ENCODE results near the gene DDX43. TPM values are rescaled to one million over a fixed set of nuclear protein-coding genes. Genes with fewer than 3 reads are reported as not detected.
"Not testable (repeated sequence)": the region's sequence is repeated elsewhere in the genome, so short reads cannot be mapped to it uniquely, and the experiment has no call there.

Gene DDX43
- total and polyA plus RNA-seq, 9 donors: 0.83 to 3.6 (median 1.3) TPM

DNA sequence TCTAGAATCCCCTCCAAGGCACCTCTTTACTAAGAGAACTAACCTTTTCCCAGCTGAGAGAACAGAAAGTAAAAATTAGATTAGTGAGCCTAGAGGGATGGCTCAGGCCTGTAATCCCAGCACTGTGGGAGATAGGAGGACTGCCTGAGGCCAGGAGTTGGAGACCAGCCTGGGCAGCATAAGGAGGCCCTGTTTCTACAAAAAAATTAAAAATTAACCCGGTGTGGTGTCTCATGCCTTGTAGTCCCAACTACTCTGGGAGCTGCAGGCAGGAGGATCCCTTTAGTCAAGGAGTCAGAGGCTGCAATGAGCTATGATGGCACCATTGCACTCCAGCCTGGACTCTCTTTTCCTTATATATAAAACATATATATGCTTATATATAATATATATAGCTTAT is 19.4 kb upstream of the DDX43 start:
- Histone ChIP-seq H3K27ac (no peak overlapping the region), H3K27me3 (no peaks in the 10 kb centered on the region), H3K4me3 (no peak overlapping the region), H3K4me1 (ENCODE audit: insufficient read depth) (no peaks in the 10 kb centered on the region), H3K36me3 (no peaks in the 10 kb centered on the region), H3K9me3 (peaks cover 0 to 3% of the 10 kb centered on the region in 2 donors)
- intact Hi-C loops (cut with DNase I): no loop called here
- no peak for TF ChIP-seq POLR2A (IDR thresholded peaks at IDR 0.05)
- no peak for TF ChIP-seq EP300 (IDR thresholded peaks at IDR 0.05)
- TF ChIP-seq CTCF (IDR thresholded peaks at IDR 0.05): no peak
- no peak for DNase-seq
- WGBS, 3 donors: 64 to 81% (median 72%) methylated on average over 1 of the region's 1 CpG

DNA sequence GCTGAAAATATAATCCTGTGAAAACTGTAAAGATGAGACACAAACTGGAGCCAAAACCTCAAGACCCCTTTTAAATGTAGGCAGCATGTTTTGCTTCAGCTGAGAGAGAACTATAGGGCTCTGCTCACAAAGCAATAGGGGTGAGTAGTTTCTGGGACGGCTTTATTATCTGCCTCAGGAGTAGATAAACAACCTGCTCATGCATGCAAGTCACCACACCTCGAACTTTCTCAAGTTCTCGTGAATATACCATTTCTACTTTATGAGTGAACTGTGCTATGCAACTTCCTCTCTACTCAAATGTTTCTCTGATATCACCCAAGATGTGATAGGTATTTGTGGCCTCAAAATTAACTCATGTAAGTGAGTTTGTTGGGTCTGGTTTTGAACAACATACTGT is 17.4 kb upstream of the DDX43 start:
- H3K4me3 ChIP-seq: no peak overlapping the region
- H3K4me1 ChIP-seq (ENCODE audit: insufficient read depth): no peaks in the 10 kb centered on the region
- H3K9me3 ChIP-seq: no peaks in the 10 kb centered on the region
- intact Hi-C loops (cut with DNase I): no loop called here
- H3K36me3 ChIP-seq: no peaks in the 10 kb centered on the region
- 50 to 59% (median 57%) methylated on average over 3 of the region's 3 CpGs for WGBS, 3 donors
- no peaks in the 10 kb centered on the region for H3K27me3 ChIP-seq
- no peak for DNase-seq
- H3K27ac ChIP-seq: no peak overlapping the region
- no peak for TF ChIP-seq POLR2A (IDR thresholded peaks at IDR 0.05)
- TF ChIP-seq CTCF (IDR thresholded peaks at IDR 0.05): no peak
- TF ChIP-seq EP300 (IDR thresholded peaks at IDR 0.05): no peak

GRCh38 chr6:73381531-73381930 is 13.1 kb upstream of the DDX43 start:
- not testable (repeated sequence) for H3K27ac ChIP-seq

DNA sequence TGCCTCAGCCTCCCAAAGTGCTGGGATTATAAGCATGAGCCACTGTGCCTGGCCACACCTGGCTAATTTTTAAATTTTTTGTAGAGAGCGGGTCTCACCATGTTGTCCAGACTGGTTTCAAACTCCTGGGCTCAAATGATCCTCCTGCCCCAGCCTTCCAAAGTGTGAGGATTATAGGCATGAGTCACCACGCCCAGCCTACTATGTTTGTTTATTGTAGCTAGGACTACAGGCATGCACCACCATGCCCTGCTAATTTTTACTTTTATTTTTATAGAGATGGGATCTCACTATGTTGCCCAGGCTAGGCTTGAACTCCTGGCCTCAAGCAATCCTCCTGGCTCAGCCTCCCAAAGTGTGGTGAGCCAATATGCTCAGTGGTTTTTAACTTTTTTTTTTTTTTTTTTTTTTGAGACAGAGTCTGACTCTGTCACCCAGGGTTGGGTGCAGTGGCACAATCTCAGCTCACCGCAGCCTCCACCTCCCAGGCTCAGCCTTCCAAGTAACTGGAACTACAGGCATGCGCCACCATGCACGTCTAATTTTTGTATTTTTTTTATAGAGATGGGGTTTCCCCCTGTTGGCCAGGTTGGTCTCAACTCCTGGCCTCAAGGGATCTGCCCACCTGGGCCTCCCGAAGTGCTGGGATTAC is 12.0 kb upstream of the DDX43 start:
- Histone ChIP-seq H3K36me3 (no peaks in the 10 kb centered on the region), H3K4me1 (ENCODE audit: insufficient read depth) (no peaks in the 10 kb centered on the region), H3K4me3 (no peak overlapping the region), H3K27me3 (no peaks in the 10 kb centered on the region), H3K9me3 (no peaks in the 10 kb centered on the region), H3K27ac (no peak overlapping the region)
- no peak for TF ChIP-seq CTCF (IDR thresholded peaks at IDR 0.05)
- TF ChIP-seq EP300 (IDR thresholded peaks at IDR 0.05): no peak
- TF ChIP-seq POLR2A (IDR thresholded peaks at IDR 0.05): no peak
- WGBS, 3 donors: 88 to 92% (median 91%) methylated on average over 6 of the region's 6 CpGs
- intact Hi-C loops (cut with DNase I): no loop called here
- DNase-seq: no peak

More at GRCh38 chr6:73381531-73381930, 13.1 kb upstream of the DDX43 start:
- DNase-seq; H3K27me3 ChIP-seq; H3K4me3 ChIP-seq; H3K36me3 ChIP-seq; H3K9me3 ChIP-seq; H3K4me1 ChIP-seq (ENCODE audit: insufficient read depth); intact Hi-C loops (cut with DNase I): not testable (repeated sequence)
- 90 to 92% (median 91%) methylated on average over 10 of the region's 10 CpGs for WGBS, 3 donors

DNA sequence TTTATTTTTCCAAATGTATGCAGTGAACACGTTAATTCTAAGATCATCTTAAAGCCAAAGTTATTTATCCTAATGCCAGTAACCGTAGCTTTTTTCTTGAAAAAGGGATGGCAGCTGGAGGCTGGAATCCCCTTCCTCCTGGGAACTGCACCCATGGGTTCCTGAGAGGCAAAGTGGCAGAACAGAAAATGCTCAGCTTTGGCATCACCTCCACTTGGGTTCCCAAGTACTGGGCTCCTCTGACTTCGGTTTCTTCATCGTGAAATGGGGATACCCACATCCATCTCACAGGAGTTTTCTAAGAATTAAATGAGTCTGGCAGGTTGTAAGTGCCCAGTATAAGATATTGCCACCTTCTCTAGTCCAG is 6.2 kb upstream of the DDX43 start:
- H3K27me3 ChIP-seq: no peaks in the 10 kb centered on the region
- H3K4me1 ChIP-seq (ENCODE audit: insufficient read depth): no peaks in the 10 kb centered on the region
- H3K36me3 ChIP-seq: no peaks in the 10 kb centered on the region
- no peak for DNase-seq
- H3K27ac ChIP-seq: no peak overlapping the region
- TF ChIP-seq POLR2A (IDR thresholded peaks at IDR 0.05) (no peak), EP300 (IDR thresholded peaks at IDR 0.05) (no peak), CTCF (IDR thresholded peaks at IDR 0.05) (no peak)
- no peaks in the 10 kb centered on the region for H3K9me3 ChIP-seq
- 25 to 42% (median 31%) methylated on average over 4 of the region's 4 CpGs for WGBS, 3 donors
- H3K4me3 ChIP-seq: peak overlapping the region; percentile 29
- intact Hi-C loops (cut with DNase I): no loop called here

Data from ovary (tissue), 9 donors.